GM10266 (cell line): ENCODE data around the gene ARHGAP26.

Experiments
- DNase-seq: peaks from one replicate; pipeline ENCODE4 v3.0.0; 2012; ENCODE audit errors: extremely low spot score
- TF ChIP-seq, protein P1 (sequence below): IDR thresholded peaks from 2 replicates; pipeline ENCODE4 v1.5.1; 2012; ENCODE audit warnings: mild to moderate bottlenecking, low read depth; ENCODE audit not compliant: control insufficient read depth, insufficient read depth; ENCODE audit errors: missing control alignments

Gene ARHGAP26

DNA sequence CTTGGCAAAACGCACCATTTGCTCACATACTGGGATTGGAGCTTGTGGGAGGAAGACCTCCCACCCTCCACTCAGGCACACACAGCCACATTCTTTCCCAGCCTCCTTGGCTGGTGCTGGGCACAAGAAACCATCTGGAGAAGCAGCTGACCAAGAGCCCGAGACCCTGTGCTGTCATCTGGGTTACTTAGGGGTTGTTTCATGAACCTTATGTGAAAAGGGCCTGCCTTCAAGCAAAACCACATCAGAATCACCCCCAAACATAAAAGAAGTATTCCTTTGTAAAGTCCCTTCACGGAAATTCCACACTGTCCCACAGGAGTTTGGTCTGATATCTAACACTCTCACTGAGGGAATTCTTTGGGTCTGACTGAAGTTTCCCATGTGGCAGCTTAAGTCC lies 461.2 kb downstream of the ARHGAP26 start:
- DNase-seq, result no peak
- TF ChIP-seq, protein P1, sequence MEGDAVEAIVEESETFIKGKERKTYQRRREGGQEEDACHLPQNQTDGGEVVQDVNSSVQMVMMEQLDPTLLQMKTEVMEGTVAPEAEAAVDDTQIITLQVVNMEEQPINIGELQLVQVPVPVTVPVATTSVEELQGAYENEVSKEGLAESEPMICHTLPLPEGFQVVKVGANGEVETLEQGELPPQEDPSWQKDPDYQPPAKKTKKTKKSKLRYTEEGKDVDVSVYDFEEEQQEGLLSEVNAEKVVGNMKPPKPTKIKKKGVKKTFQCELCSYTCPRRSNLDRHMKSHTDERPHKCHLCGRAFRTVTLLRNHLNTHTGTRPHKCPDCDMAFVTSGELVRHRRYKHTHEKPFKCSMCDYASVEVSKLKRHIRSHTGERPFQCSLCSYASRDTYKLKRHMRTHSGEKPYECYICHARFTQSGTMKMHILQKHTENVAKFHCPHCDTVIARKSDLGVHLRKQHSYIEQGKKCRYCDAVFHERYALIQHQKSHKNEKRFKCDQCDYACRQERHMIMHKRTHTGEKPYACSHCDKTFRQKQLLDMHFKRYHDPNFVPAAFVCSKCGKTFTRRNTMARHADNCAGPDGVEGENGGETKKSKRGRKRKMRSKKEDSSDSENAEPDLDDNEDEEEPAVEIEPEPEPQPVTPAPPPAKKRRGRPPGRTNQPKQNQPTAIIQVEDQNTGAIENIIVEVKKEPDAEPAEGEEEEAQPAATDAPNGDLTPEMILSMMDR, result no peak

DNA sequence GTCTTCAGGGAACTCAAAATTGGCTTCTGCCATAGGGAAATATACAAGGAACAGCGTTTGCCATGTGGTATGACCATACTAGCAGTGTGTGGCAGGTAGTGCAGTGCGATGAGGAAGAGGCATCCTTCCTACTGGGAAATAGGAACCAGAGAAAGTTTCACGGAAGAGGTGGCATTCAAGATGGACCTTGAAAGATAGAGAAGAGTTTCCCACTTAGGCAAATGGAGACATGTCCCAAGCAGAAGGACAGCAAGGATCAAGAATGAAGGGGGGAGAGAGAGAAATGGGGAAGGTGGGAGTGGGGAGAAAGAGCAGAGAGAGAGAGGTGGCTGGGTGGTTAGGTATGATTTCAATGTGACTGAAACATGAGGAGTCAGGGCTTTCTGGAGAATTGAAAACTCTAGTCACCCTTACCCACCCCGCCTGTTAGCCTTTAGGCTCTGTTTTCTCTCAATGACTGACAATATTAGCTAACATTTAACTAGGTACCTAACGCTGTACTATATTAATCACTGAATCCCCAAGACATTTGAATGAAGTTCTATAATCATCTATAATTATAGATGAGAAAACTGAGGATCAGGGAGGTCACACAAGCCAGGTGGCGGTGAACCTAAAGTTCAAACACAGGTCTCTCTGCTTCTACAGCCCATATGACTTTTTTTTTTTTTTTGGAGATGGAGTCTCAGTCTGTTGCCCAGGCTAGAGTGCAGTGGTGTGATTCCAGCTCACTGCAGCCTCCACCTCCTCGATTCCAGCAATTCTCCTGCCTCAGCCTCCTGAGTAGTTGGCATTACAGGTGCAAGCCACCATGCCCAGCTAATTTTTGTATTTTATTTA lies 462.0 kb downstream of the ARHGAP26 start:
- TF ChIP-seq, protein P1, result no peak
- no peak for DNase-seq

DNA sequence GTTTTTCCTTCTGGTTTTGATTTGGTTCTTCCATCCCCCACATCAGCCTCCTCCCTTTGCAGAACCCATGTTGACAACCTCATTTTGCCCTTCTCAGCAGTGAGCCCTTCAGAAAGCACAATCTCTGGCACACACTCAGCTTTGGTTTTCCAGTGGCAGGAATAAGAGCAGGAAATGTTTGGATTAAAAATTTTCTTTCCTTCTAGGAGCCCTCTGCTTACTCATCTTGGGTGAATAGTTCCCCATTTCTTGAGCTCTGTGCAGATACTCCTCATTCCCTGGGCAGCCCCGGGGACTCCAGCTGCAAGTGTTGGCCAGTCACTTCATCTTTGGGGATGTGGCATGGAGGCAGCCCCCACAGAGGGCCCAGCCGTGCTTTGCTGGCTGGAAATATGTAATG lies 462.9 kb downstream of the ARHGAP26 start:
- TF ChIP-seq, protein P1, result no peak
- DNase-seq, result no peak

DNA sequence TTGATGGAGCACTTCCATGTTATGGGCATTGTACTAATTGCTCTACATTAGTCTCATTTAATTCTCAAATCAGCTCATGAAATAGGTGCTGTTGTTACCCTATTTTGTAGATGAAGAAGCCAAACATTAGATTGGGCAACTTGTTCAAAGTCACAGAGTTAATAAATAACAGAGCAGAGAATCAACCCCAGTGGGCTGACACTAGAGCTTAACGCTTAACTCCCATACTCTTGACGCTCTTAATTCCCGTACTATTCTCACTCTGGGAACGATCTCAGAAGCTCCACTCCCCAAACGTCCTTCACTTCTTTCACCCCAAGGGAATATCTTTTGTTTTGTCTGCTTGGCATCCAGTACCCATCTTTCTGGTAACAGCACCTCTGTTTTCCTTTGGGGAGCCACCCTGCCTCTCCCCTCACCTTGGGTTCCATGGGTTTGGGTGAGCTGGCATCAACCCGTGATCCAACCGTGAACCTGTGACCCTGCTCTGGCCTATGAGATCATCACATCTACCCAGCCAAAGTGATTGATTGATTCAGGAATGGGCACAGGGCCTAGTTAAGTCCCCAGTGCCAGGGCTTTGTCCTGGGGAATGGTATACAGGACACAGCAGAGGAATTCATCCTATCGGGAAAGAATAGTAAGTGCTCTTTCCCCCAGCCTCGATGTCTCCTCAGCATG lies 464.1 kb downstream of the ARHGAP26 start:
- TF ChIP-seq, protein P1, result no peak
- no peak for DNase-seq

DNA sequence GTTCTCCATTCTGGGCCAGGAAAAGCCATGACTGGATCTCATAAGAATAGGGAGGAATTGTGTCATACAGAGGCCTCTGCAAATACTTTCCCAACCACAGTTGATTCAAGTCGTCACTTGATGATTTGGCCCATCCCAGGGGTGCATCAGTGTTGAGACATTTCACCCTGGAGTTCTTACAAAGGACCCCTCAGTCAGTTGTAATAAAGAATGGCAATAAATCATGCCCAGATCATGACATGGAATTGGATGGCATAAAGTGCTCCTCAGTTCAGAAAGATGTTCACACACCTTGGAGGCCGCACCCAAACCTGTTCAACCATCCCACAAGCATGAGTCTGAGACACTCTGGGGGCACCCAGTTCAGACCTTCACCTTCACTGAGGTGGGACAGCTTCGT lies 465.2 kb downstream of the ARHGAP26 start:
- no peak for DNase-seq
- TF ChIP-seq, protein P1, result no peak

DNA sequence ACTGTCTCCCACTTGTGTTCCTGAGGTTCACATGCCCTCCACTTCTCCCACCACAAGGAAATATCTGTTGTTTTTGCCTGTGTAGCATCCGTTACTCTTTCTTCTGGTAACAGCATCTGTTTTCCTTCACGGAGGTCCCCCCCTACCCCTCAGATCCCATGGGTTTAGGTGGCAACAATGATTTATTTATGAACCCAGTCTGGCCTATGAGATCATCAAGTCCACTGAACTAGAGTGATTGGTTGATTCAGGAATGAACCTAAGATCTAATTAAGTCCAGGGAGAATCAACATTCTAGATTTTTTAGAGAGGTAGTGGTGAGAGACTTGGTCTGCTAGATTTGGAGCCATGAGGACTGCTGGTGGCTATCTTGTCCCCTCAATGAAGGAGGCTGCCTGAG lies 466.5 kb downstream of the ARHGAP26 start:
- no peak for DNase-seq
- TF ChIP-seq, protein P1, result no peak

DNA sequence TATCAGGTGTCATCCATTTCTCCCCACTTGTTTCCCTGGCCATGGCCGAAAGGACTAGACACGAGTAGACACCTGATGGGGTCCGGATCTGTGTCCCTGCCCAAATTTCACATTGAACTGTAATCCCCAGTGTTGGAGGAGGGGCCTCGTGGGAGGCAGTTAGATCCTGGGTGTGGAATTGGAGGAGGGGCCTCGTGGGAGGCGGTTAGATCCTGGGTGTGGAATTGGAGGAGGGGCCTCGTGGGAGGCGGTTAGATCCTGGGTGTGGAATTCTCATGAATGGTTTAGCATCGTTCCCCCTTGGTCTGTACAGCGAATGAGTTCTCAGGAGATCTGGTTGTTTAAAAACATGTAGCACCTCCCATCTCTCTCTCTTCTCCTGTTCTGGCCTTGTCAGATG lies 467.5 kb downstream of the ARHGAP26 start:
- DNase-seq, result no peak
- TF ChIP-seq, protein P1, result no peak
